HG02943 (cell line): Measurements from ENCODE around the gene BAIAP2L2.

Source experiments
- ATAC-seq: cut with Tn5 transposase; IDR thresholded peaks from one replicate; pipeline ENCODE4 v1.9.1; 2021; ENCODE audit warnings: mild to moderate bottlenecking, low read depth, moderate library complexity; ENCODE audit not compliant: unreplicated experiment

Gene BAIAP2L2

DNA sequence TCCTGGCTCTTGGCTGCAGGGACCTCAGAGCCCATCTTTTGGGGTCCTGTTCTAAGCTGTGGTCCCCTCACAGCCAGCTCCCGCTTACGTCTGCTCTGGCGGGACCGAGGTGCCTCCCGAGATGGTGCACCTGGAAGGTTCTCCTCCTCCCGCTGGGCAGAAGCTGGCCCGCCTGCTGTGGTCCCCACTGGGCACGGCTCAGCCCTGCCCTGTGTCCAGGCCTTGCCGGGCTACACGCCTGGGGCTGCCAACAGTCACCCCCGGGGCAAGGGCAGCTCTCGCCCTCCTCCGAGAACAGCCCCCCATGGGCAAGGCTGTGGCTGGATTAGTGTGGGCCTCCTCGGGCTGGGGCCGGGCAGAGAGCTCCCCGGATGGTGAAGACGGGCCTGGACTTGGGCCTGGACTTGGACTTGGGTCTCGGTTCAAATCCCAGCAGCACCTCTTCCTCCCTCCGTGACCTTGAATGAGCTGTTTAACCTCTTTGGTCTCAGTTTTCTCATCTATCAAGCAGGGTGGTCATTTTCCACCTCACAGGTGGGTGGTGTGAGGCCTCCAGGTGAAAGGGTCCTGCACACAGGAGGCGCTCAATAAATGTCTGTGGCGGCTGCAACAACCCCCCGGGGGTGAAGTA, 998 bp downstream of the BAIAP2L2 start:
- ATAC-seq: no peak

DNA sequence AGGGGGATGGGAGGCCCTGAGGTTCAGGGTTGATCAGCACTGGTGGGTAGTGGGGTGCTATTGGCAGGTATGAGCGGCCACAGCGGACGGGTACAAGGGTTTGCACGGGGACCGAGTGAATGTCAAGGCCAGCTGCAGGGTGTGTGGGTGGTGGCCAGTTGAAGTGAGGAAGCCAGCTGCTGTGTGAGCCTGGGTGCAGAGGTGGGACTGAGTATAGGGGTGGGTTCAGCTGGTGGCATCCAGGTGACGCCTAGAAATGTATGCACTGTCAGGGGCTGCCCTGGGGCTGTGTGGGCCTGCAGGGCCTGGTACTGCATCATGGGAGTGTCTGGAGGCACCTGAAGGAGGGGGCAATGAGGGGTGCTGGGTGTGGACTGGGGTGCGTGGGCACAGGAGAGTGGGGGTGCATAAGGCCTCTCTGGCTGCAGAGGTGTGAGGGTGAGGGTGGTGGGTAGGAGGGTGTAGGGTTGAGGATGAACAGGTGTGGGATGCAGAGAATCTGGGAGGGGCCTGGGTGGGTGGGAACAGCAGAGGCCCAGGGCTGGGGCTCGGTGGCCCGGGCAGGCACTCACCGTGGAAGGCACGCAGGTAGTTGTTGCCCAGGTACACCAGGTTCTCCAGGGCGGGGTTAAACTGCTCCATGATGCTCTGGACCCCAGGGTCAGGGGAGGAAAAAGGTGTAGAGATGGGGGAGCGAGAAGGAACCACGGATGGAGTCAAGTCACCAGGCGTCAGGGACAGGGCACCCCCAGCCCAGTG, 1.7 kb downstream of the BAIAP2L2 start:
- no peak for ATAC-seq

DNA sequence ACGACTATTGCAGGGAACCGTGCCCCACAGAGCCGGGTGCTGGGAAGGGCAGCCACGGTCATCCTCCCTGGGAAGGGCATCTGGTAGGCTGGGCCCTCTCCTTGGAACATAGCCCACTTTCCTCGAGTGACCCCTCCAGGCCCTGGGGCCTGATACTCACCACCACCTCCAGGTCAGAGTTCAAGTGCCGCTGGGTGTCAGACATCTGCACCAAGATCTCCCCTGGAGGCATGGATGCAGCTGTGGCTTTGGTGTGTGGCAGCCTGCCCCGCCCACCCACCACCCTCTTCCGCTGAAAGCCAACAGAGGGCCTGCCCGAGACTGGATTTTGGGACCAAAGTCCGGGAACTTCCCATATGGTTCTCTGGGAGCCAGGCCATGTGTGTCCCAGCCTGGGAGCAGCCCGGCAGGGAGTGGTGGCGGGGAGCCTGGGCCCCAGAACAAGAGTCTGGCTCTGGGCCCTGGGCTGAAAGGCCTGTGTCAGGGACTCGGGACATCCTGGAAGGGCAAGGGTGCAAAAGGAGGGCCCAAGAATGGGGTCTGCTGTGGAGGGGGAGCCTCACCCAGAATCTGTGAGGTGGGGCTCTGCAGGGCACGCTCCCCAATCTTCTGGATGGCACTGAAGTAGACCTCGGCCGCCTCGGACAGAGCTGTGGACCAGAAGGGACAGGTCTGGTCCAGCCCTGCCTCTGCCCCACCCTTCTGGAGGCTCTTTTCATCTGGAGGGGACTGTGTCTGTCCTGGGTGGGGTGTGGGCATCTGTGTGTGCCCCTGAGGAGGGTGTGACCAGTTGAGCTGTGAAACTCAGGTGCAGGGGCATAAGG, 2.6 kb downstream of the BAIAP2L2 start:
- ATAC-seq: no peak

GRCh38 chr22:38106814-38107578, 3.5 kb downstream of the BAIAP2L2 start:
- ATAC-seq: no peak

DNA sequence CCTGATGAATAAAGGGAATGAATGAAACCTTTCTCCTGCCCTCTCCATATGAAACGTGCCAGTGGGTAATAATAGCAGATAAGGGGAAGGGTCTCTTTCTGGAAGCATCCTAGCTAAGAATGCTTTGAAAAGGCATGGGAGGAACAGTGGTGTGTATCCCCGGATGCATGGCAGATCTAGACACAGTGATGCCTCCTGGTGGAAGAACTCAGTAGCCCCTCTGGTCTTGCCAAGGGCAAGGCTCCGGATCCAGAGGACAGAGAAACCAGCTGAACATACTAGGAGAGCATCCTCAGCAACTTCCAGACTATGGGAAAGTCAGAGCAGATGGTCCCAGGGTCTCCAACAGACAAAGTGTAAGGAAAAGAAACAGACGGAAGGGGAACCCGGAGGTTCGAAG, 6.4 kb downstream of the BAIAP2L2 start:
- ATAC-seq: no peak

GRCh38 chr22:38103641-38104040, 6.8 kb downstream of the BAIAP2L2 start:
- no peak for ATAC-seq

DNA sequence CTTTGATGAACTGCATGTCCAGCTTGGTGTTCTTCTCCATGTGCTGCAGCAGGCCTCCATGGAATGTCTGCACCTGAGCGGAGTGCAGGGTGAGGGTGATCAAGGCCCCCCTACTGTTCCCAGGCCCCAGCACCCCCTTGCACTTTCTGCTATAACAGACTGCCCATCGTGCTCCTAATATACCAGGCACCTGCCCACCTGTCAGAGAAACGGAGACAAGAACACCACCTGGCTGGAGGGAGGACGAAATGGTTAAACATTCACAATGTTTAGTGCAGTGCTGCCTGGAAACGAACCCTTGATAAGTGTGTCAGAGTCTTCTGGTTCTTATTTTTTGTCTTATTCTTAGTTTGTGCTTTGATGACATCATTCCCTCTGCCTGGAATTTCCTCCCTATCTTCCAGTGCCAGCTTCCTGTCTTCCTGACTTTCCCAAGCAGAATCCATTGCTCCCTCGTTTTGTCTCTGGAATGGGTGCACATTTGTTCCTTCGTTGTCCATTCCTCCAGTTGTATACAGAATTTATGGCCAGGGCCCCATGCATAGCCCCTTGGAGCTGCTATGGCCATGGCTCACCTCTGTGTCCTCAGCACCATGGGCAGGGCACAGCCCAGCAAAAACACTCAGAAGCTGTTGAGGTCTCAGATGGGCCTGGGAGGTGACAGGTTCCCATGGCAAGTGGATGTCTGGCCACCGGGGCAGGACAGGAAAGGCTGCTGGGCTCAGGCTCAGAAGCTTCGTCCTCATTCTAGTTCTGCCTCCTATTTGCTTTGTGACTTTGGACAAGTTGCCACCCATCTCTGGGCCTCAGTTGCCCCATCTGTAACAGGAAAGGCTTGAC, 11.9 kb downstream of the BAIAP2L2 start:
- no peak for ATAC-seq

DNA sequence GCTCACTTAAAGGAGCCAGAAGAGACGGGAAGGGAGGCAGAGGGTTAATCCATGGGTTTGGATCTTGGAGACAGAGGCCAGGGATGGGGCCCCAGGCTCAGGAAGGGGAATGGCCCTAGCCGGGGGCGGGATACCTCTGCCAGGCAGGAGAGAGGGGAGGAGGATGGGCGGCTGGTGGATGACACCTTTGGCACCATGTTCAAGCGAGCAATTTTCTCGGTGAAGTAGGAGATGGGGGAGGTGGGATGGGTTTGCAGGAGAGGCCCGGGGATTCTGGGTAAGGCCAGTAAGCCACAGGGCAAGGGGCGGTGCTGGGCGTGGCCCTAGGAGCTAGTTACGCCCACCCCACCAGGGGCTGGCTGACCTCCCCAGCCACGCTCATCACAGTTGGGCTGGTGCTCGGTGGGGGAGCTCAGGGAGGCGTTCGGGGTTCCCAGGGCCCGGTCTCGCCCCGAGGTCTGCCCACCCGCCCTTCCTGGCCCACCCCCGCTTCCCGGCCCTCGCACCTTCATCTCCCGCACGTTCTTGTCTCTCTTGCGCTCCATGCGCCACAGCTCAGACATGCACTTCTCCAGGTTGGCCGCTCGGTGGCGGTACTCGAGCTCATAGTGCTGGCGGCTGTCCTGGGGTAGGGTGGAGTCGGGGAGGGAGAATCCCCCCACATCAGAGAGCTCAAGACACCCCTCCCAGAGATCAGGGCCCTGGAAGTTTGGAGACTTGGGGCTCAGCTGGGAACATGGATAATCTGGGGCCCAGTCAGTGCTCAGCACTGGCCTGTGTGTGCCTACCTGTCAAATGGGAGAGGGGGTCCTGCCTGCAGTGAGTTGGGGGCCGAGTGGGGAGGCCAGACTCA, 12.7 kb downstream of the BAIAP2L2 start:
- ATAC-seq: no peak

GRCh38 chr22:38097058-38097457, 13.4 kb downstream of the BAIAP2L2 start:
- no peak for ATAC-seq

DNA sequence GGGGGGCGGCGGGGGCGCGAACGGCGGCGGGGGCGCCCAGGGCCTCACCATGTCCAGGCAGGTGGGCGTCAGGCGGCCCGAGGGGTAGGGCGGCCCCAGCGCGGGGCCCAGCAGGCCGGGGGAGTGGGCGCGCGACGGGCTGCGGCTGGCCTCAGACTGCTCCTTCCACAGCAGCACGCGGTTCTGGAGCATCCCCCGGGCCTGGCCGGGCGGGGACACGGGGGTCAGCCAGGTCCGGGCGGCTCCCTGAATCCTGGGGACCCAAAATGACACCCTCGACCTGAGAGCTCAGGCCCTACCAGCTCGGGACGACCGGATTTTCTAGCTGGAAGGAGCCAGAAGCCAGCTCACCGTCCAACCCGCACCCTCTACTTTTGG, 21.0 kb downstream of the BAIAP2L2 start:
- no peak for ATAC-seq

DNA sequence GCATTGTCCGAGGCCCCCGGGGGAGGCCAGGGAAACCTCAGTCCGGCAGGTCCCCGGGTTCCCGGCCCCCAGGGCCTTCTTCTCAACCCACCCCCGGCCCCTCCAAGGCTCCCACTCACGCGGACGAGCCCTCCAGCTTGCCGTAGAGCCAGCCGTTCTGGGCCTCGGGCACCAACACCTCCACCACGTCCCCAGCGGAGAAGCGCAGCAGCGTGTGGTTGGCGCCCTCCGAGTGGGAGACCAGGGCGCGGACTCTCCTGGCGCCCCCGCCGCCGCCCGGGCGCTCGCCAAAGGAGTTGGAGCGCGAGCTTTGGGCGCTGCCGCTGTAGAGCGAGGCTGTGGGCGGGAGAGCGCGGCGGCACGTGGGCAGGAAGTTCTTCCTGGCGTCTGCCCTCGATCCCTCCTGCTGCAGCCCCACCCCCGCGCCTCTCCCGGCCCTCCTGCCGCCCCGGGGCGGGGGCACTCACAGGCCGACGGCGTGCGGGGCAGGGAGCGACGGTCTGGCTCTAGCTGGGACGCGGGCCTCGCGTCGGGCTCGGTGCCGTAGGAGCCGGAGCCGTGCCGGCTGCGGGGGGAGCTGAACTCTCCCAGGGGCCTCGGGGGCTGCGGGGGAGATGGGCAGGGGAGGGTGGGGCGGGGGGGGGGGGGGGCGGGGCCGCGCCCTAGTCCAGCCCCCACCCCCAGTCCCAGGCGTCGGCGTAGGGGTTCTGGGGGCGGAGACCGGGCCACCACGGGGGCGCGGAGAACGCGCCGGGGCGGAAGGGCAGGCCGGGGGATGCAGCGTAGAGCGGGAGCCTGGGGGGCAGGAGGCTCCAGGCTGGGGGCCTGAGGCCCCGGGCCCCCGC, 21.6 kb downstream of the BAIAP2L2 start:
- no peak for ATAC-seq

DNA sequence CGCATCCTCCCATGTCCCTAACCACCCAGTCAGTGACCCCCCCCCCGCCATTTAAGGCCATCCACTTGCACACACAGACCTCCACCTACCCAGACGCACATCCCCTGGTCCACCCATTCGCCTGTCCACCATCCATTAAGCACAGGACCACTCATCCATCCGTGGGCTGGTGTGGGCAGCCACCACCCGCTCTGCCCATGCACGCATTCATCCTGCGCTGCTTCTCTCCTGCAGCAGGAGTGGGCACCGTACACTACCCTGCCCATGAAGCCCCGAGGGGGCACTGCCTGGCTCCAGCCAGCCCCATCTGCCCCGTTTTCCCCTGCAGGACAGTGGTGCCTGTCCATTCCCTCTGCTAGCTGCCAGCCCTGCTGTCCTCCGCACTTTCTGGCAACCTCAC, 22.6 kb downstream of the BAIAP2L2 start:
- no peak for ATAC-seq

DNA sequence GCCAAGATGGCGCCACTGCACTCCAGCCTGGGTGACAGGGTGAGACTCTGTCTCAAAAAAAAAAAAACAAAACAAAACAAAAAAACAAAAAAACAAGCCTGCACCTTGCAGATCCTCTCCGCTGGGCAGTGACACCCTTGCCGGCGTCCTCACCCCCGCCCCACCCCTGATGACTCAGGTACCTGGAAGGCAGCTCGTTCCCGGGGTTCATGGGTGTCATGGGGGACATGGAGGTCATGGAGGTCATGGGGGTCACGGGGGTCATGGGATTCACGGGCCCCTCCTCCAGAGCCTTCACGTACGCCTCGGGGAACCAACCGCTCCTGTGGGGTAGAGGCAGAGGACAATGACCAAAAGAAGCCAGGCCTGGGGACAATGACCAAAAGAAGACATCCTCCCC, 23.5 kb downstream of the BAIAP2L2 start:
- no peak for ATAC-seq

DNA sequence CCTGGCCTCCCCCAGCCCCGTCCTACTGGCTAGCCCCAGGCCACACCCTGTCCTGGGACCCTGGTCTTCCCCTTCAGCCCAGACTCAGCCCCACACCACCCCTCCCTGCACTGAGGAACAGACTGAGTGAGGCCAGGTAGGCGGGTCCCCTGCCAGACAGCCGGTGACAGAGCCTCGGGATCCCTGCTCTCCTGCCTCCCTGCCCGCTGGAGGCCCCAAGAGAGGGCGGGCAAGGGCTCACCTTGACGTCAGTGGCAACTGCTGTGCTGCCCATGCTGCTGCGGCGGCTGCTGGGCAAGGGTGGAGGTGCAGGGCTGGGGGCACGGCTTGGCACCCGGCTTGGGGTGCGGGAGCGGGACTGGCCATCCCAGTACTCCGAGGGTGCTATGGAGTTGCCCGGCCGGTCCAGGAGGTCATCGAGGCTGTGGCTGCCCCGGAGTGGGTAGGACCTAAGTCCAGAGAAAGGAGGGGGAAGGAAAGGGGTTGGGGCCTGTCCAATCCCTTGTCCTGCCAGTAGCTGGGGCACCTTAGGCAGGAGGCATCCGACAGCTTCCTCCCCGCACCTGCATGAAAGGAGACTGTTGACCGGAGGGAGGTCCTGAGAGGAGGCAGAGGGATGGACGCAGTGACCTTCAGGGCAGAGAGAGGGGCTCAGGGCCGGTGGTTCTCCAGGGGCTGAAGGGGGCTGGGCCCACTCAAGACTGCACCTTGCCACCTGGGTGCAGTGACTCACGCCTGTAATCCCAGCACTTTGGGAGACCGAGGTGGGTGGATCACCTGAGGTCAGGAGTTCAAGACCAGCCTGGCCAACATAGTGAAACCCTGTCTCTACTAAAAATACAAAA, 24.3 kb downstream of the BAIAP2L2 start:
- ATAC-seq: no peak

DNA sequence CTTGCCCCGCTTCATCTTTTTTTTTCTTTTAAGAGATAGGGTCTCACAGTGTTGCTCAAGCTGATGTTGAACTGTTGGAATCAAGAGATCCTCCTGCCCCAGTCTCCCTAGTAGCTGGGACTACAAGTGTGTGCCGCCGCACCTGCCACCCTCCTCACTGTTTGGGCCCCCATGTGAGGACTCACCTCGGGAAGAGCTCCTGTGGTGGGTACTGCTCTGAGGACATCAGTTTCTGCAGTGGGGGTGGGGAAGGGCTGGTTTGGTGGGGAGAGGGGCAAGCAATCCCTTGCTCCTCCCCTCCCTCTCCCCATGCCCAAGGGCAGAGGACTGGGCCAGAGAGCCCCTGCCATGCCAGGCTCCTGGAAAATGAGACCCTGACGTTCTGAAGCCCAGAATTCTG, 25.0 kb downstream of the BAIAP2L2 start:
- ATAC-seq: no peak

DNA sequence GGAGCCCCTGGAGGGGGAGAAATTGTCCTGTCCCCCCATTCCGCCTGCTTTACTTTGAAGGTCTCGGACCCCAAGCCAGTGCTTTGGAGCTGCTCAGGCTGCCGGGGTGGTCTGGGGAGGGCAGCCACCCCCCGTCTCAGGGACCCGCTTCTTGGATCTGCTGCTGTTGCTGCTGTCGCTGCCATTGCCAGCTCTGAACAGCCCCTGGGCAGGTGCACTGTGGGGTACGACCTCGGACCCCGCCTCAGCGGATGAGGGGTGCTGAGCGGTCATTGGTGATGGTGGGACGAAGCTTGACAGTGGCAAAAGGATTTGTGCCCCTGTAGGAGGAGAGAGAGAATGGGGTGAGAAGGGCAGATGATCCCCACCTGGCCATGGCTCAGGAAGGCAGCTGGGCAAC, 25.4 kb downstream of the BAIAP2L2 start:
- no peak for ATAC-seq

GRCh38 chr22:38083931-38084631, 26.4 kb downstream of the BAIAP2L2 start, which contains the start of gene SLC16A8:
Gene SLC16A8, minus strand, starts transcription at chr22:38084184. Its CDS starts 1,311 bp downstream, at chr22:38082873.
- no peak for ATAC-seq
